Measurements from ENCODE around the gene TTF1.

- TF ChIP-seq CTCF (IDR thresholded peaks at IDR 0.05) (no peak), EP300 (IDR thresholded peaks at IDR 0.05) (no peak), POLR2A (IDR thresholded peaks at IDR 0.05) (no peak)
These were observed 40.7 kb downstream of the TTF1 start for GRCh38 chr9:132365986-132366385.
